NB4 (cell line): ENCODE results near the gene RPN2.

ENCODE experiments used
- CTCF ChIP-seq: IDR thresholded peaks from one replicate; pipeline ENCODE4 v1.5.1; 2012; ENCODE audit warnings: low read depth, low read length
- MAX ChIP-seq: IDR thresholded peaks from 2 replicates; pipeline ENCODE4 v1.6.1; 2011; ENCODE audit warnings: low read depth, low read length
- POLR2A ChIP-seq: IDR thresholded peaks from 2 replicates; pipeline ENCODE4 v1.6.1; 2011; ENCODE audit warnings: mild to moderate bottlenecking; ENCODE audit not compliant: insufficient read length; ENCODE audit errors: extremely low read depth

DNA sequence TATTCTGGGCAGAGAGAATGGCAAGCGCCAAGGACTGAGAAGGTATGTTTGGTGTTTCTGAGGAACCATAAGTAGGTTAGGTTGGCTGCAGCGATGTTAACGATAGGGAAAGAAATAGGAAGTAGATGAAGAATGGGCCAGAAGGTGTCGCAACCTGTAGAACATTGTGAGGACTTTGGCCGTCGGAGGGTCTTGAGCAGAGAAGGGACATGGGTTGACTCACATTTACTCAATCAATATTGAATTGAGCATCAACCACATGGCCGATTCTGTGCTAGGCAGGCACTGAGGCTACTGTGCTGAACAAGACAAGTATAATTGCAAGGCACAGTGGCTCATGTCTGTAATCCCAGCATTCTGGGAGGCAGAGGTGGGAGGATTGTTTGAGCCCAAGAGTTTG is 26.8 kb upstream of the RPN2 start:
- TF ChIP-seq CTCF (no peak), MAX (no peak), POLR2A (no peak)
